H1 (cell line): Measurements from ENCODE around the gene ANKRD50. TPM values are rescaled to one million over a fixed set of nuclear protein-coding genes. Genes with fewer than 3 reads are reported as not detected.

ENCODE experiments used
- CBX5 ChIP-seq: fragments of 300-800, 300-1000 bp; sonication (generic); IDR thresholded peaks from 2 replicates; pipeline ENCODE4 v1.7.1; 2016; ENCODE audit warnings: antibody characterized with exemption, low read length, low read depth
- CHD7 ChIP-seq: fragments of 300-600 bp; sonication (generic); IDR thresholded peaks from 2 replicates; pipeline ENCODE4 v1.7.1; 2012; ENCODE audit warnings: low read length, moderate library complexity, mild to moderate bottlenecking, inconsistent platforms; ENCODE audit not compliant: insufficient replicate concordance
- POU5F1 ChIP-seq: IDR thresholded peaks from 2 replicates; pipeline ENCODE4 v1.6.1; 2011; ENCODE audit warnings: low read depth, mild to moderate bottlenecking, low read length, moderate library complexity
- SIX5 ChIP-seq: IDR thresholded peaks from 2 replicates; pipeline ENCODE4 v1.6.1; 2011; ENCODE audit warnings: mild to moderate bottlenecking, low read depth, low read length
- polyA plus RNA-seq, 7 experiments: library from polyadenylated mRNA; depleted of rRNA in 3 of 7; stranded (reverse) in 5 of 7; unstranded in 2 of 7; fragments of >200 nt in 5 of 7; fragments of 200-250 nt in 2 of 7; gene quantifications; 1 replicate in 5 of 7; 2 replicates in 1 of 7; 4 replicates in 1 of 7; pipeline versions ENCODE4 v1.2.1 to v1.2.3, GENCODE V29; 2011 to 2013; ENCODE audit warnings: missing spikeins in 2 of 7, mixed read lengths in 2 of 7
- total RNA-seq: library from RNA; stranded (reverse); fragmentation: NEBNext Ultra II Directional; extraction: Animal tissue kit (Norgen Biotek cat#: 25700); gene quantifications from 2 replicates; pipeline ENCODE4 v1.2.1, GENCODE V29; 2021

ANKRD50 gene
- total and polyA plus RNA-seq, 2 of the 8 experiments (the other 6 are each of a cell fraction or from before 2014, with no cell fraction given): 8.5 to 25.0 TPM

GRCh38 chr4:124633285-124633941 is 79.1 kb downstream of the ANKRD50 start (continued):
- TF ChIP-seq CHD7: no peak
- TF ChIP-seq CBX5: no peak
- no peak for TF ChIP-seq SIX5
- TF ChIP-seq POU5F1: no peak
